Panc1 (cell line): Measurements from ENCODE around the gene C10orf88. TPM values are rescaled to one million over a fixed set of nuclear protein-coding genes. Genes with fewer than 3 reads are reported as not detected.

Source experiments
- ATAC-seq: fragments of 200-7000 bp; cut with Tn5 transposase; 2 replicates; pipeline ENCODE4 v1.9.1; 2020; ENCODE audit warnings: mild to moderate bottlenecking, moderate library complexity
- BruUV-seq: library from RNA; stranded (reverse); fragments of 400-500 nt; replicated peaks from 2 replicates; lab custom pipeline; 2021; lab: Mats Ljungman, UMichigan
- CTCF ChIA-PET: fragments of 300-600 bp; sonication (Branson Sonifier 250); formaldehyde crosslinking; loops from one replicate; lab custom pipeline; 2022; ENCODE audit warnings: antibody characterized with exemption; lab: Charles Lee
- POLR2A ChIA-PET: fragments of 300-600 bp; sonication (Branson Sonifier 250); formaldehyde crosslinking; loops from one replicate; lab custom pipeline; 2022; ENCODE audit warnings: antibody characterized with exemption; lab: Charles Lee
- DNase-seq: peaks from one replicate; pipeline ENCODE4 v3.0.0-alpha.2; 2010; ENCODE audit warnings: low read depth, low spot score
- H3K27ac ChIP-seq: 2 replicates; pipeline ENCODE4 v1.5.1; 2011; ENCODE audit warnings: mild to moderate bottlenecking, low read length, inconsistent platforms
- H3K27me3 ChIP-seq: fragments of 200-500 bp; sonication (Bioruptor generic); 2 replicates; pipeline ENCODE4 v1.6.0; 2014; ENCODE audit warnings: low read length, inconsistent platforms; ENCODE audit not compliant: control insufficient read depth, insufficient read depth
- H3K36me3 ChIP-seq: fragments of 200-500 bp; sonication (Bioruptor generic); 2 replicates; pipeline ENCODE4 v1.5.1; 2014; ENCODE audit warnings: inconsistent platforms, mild to moderate bottlenecking, low read length, moderate library complexity; ENCODE audit not compliant: control insufficient read depth, insufficient read depth
- H3K4me1 ChIP-seq: 2 replicates; pipeline ENCODE4 v1.5.1; 2011; ENCODE audit warnings: inconsistent platforms, mild to moderate bottlenecking, low read length, moderate library complexity; ENCODE audit not compliant: control insufficient read depth, insufficient read depth
- H3K4me3 ChIP-seq, 2 experiments: 2 replicates each; pipeline ENCODE4 v1.5.1; 2011 to 2012; ENCODE audit warnings: low read depth in 2 of 2, low read length in 2 of 2, mild to moderate bottlenecking in 2 of 2, inconsistent platforms in 1 of 2, moderate library complexity in 1 of 2
- H3K9me3 ChIP-seq: fragments of 200-500 bp; sonication (Bioruptor generic); 2 replicates; pipeline ENCODE4 v1.5.1; 2014; ENCODE audit warnings: low read depth, mild to moderate bottlenecking, inconsistent platforms, low read length, moderate library complexity; ENCODE audit not compliant: control insufficient read depth, insufficient read depth
- CTCF ChIP-seq: fragments of 450-650 bp; IDR thresholded peaks from 2 replicates; pipeline ENCODE4 v1.5.1; 2017; ENCODE audit warnings: mild to moderate bottlenecking
- POLR2AphosphoS5 ChIP-seq: IDR thresholded peaks from 2 replicates; pipeline ENCODE4 v1.6.1; 2012; ENCODE audit warnings: mild to moderate bottlenecking, low read depth, low read length, moderate library complexity
- REST ChIP-seq, 2 experiments: IDR thresholded peaks; 2 replicates each; pipeline ENCODE4 v1.6.1; 2011 to 2012; ENCODE audit warnings: low read depth in 2 of 2, control low read depth in 1 of 2, low read length in 1 of 2, mild to moderate bottlenecking in 1 of 2, moderate library complexity in 1 of 2; ENCODE audit not compliant: insufficient read depth in 1 of 2
- SIN3A ChIP-seq: IDR thresholded peaks from 2 replicates; pipeline ENCODE4 v1.6.1; 2012; ENCODE audit warnings: low read depth, mild to moderate bottlenecking, low read length, moderate library complexity, borderline replicate concordance; ENCODE audit not compliant: insufficient read depth
- TCF7L2 ChIP-seq: IDR thresholded peaks from 2 replicates; pipeline ENCODE4 v1.6.1; 2011; ENCODE audit warnings: mild to moderate bottlenecking, low read depth, low read length, inconsistent platforms
- in situ Hi-C: cut with HindIII; loops from 2 replicates; pipeline ENCODE4 v1.10.0; 2016; ENCODE audit warnings: low sequenced_read_pairs, low pct_unique_long_range_greater_than_20kb
- intact Hi-C: fragments of 100-400 bp; cut with micrococcal nuclease; formaldehyde crosslinking; loops from one replicate; pipeline ENCODE4 v1.10.0; 2022; ENCODE audit not compliant: unreplicated experiment
- total RNA-seq: library from RNA; stranded (reverse); gene quantifications from one replicate; pipeline ENCODE4 v1.2.1, GENCODE V29; 2021; ENCODE audit not compliant: unreplicated experiment

C10orf88 gene
- total RNA-seq, 1 experiment from 2014 or later = 21.7 TPM

GRCh38 chr10:122997864-122998263, 43.8 kb upstream of the C10orf88 start:
- TF ChIP-seq TCF7L2 (no peak), CTCF (no peak), REST (IDR thresholded peaks at IDR 0.05; ENCODE audit: insufficient read depth in 1 of 2, low read depth in 2 of 2, low read length in 1 of 2) (no peak)
- H3K4me3 ChIP-seq = no peak overlapping the region
- ATAC-seq = no peak
- no peaks in the 10 kb centered on the region for H3K27me3 ChIP-seq
- CTCF ChIA-PET = interaction anchor here (0.6 kb wide), 1 partner anchor 46 kb away, joined by 3 read pairs; no protein-coding TSS in a partner anchor
- no peaks in the 10 kb centered on the region; the same call in none of the 2 replicates for H3K36me3 ChIP-seq
- POLR2A ChIA-PET = interaction anchor here (0.6 kb wide), 1 partner anchor 42 kb away, joined by 3 read pairs; no protein-coding TSS in a partner anchor
- intact Hi-C loops = no loop called here
- no peak overlapping the region for H3K27ac ChIP-seq
- H3K9me3 ChIP-seq = no peaks in the 10 kb centered on the region
- DNase-seq = no peak
- H3K4me1 ChIP-seq = no peaks in the 10 kb centered on the region
- no TSS peak for BruUV-seq
- in situ Hi-C loops = no loop called here

GRCh38 chr10:122995936-122996335, 41.9 kb upstream of the C10orf88 start:
- in situ Hi-C loops (no loop called here), intact Hi-C loops (no loop called here)
- no peaks in the 10 kb centered on the region for H3K9me3 ChIP-seq
- peaks cover 6% of the 10 kb centered on the region for H3K36me3 ChIP-seq
- H3K27ac ChIP-seq = no peak overlapping the region
- DNase-seq (no peak), ATAC-seq (no peak)
- BruUV-seq = no TSS peak
- TF ChIP-seq SIN3A (no peak), TCF7L2 (no peak), REST (IDR thresholded peaks at IDR 0.05; ENCODE audit: insufficient read depth in 1 of 2, low read depth in 2 of 2, low read length in 1 of 2) (no peak), CTCF (no peak), POLR2AphosphoS5 (no peak)
- no peaks in the 10 kb centered on the region for H3K4me1 ChIP-seq
- CTCF ChIA-PET = no interaction called here
- no peaks in the 10 kb centered on the region for H3K27me3 ChIP-seq
- H3K4me3 ChIP-seq = no peak overlapping the region
- POLR2A ChIA-PET = no interaction called here
